ENCODE data around the gene PLXNA1. TPM values are rescaled to one million over a fixed set of nuclear protein-coding genes. Genes with fewer than 3 reads are reported as not detected.

PLXNA1 gene
- total and polyA plus RNA-seq, 9 donors, result 9.2 to 47.2 (median 25.7) TPM

GRCh38 chr3:127027811-127028548 lies 45.1 kb downstream of the PLXNA1 start:
- no peaks in the 10 kb centered on the region for H3K9me3 ChIP-seq
- no peaks in the 10 kb centered on the region for H3K36me3 ChIP-seq
- TF ChIP-seq, protein P1, sequence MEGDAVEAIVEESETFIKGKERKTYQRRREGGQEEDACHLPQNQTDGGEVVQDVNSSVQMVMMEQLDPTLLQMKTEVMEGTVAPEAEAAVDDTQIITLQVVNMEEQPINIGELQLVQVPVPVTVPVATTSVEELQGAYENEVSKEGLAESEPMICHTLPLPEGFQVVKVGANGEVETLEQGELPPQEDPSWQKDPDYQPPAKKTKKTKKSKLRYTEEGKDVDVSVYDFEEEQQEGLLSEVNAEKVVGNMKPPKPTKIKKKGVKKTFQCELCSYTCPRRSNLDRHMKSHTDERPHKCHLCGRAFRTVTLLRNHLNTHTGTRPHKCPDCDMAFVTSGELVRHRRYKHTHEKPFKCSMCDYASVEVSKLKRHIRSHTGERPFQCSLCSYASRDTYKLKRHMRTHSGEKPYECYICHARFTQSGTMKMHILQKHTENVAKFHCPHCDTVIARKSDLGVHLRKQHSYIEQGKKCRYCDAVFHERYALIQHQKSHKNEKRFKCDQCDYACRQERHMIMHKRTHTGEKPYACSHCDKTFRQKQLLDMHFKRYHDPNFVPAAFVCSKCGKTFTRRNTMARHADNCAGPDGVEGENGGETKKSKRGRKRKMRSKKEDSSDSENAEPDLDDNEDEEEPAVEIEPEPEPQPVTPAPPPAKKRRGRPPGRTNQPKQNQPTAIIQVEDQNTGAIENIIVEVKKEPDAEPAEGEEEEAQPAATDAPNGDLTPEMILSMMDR (IDR thresholded peaks at IDR 0.05), result no peak
- TF ChIP-seq EP300 (IDR thresholded peaks at IDR 0.05) (no peak), POLR2A (IDR thresholded peaks at IDR 0.05) (no peak)
- H3K4me3 ChIP-seq, result no peak overlapping the region
- no peaks in the 10 kb centered on the region for H3K27me3 ChIP-seq
- DNase-seq, result no peak
- no peaks in the 10 kb centered on the region for H3K4me1 ChIP-seq (ENCODE audit: insufficient read depth)
- intact Hi-C loops (cut with DNase I), result no loop called here
- WGBS, 3 donors, result 83 to 88% (median 85%) methylated on average over 27 to 29 of the region's 29 CpGs
- no peak overlapping the region for H3K27ac ChIP-seq

GRCh38 chr3:127028781-127029657 lies 46.1 kb downstream of the PLXNA1 start:
- no peak for TF ChIP-seq POLR2A (IDR thresholded peaks at IDR 0.05)
- TF ChIP-seq, protein P1 (IDR thresholded peaks at IDR 0.05), result no peak
- TF ChIP-seq EP300 (IDR thresholded peaks at IDR 0.05), result no peak
- no peak overlapping the region for H3K4me3 ChIP-seq
- no peak overlapping the region for H3K27ac ChIP-seq
- 90 to 96% (median 93%) methylated on average over 22 to 30 of the region's 30 CpGs for WGBS, 3 donors
- no peaks in the 10 kb centered on the region for H3K27me3 ChIP-seq
- no peak for DNase-seq
- intact Hi-C loops (cut with DNase I), result no loop called here
- H3K36me3 ChIP-seq, result no peaks in the 10 kb centered on the region
- H3K9me3 ChIP-seq, result no peaks in the 10 kb centered on the region
- H3K4me1 ChIP-seq (ENCODE audit: insufficient read depth), result no peaks in the 10 kb centered on the region

GRCh38 chr3:127029658-127030507 lies 47.0 kb downstream of the PLXNA1 start:
- Histone ChIP-seq H3K9me3 (no peaks in the 10 kb centered on the region), H3K27ac (no peak overlapping the region), H3K4me1 (ENCODE audit: insufficient read depth) (no peaks in the 10 kb centered on the region), H3K4me3 (no peak overlapping the region), H3K27me3 (no peaks in the 10 kb centered on the region), H3K36me3 (no peaks in the 10 kb centered on the region)
- no peak for TF ChIP-seq POLR2A (IDR thresholded peaks at IDR 0.05)
- no peak for TF ChIP-seq EP300 (IDR thresholded peaks at IDR 0.05)
- TF ChIP-seq, protein P1 (IDR thresholded peaks at IDR 0.05), result no peak
- WGBS, 3 donors, result 92 to 93% (median 93%) methylated on average over 41 to 42 of the region's 42 CpGs
- intact Hi-C loops (cut with DNase I), result no loop called here
- DNase-seq, result no peak

Measured in ovary (tissue), 9 donors.